ENCODE data around the gene ADAP1.

DNA sequence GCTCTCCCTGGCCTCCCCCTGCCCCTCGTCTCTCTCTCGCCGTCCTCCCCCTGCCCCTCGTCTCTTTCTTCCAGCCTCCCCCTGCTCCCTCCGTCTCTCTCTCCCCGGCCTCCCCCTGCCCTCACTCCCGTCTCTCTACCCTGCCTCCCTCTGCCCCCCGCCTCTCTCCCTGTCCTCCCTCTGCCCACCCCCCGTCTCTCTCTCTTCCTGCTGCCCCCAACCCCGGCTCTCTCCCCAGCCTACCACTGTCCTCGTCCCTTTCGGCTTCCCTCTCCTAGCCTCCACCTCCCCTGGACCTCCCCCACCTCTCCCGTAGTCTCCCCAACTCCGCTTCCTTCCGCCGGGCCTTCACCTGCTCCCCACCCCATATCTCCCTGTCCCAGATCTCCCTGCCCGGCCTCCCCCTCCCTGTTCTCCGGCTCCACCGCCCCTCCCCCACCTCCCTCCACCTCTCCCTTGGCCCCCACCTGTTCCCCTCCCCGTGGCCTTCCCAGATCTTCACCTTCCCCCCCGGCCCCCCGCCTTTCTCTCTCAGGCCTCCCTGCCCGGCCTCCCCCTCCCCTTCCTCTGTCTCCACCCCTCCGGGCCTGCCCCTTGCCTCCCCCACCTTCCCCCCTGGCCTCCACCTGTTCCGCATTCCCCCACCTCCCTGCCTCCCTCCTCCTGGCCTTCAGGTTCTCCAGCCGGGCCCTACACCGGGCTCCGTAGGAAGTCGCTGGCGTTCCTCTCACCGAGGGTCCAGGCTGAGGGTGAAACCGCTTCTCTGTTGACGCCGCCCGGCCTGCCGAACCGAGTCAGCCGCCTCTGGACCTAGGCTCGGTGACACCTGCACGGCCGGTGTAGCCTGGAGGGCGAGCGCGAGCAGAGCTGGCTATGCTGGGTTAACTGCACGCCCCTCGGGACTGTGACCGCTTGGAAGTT, 76.9 kb downstream of the ADAP1 start:
- TF ChIP-seq CTCF (IDR thresholded peaks at IDR 0.05; ENCODE audit: borderline replicate concordance, extremely low read depth, low read length, poor library complexity, severe bottlenecking) (no peak), EZH2 (IDR thresholded peaks at IDR 0.05; ENCODE audit: borderline replicate concordance, low read depth, low read length, severe bottlenecking) (no peak)

All from DND-41 (cell line).